Hepatocyte (in vitro differentiated cells): ENCODE data around the gene LONP1. TPM values are rescaled to one million over a fixed set of nuclear protein-coding genes. Genes with fewer than 3 reads are reported as not detected.

Source experiments
- DNase-seq: peaks from one replicate; pipeline ENCODE4 v3.0.0-alpha.2; 2016; ENCODE audit warnings: low spot score
- H2AFZ ChIP-seq: fragments of 200-600 bp; sonication (generic); 2 replicates; pipeline ENCODE4 v1.6.0; 2016; ENCODE audit warnings: antibody characterized with exemption, mild to moderate bottlenecking
- H3K27ac ChIP-seq: fragments of 200-600 bp; sonication (generic); 2 replicates; pipeline ENCODE4 v1.5.1; 2016; ENCODE audit warnings: mild to moderate bottlenecking
- H3K27me3 ChIP-seq: fragments of 200-600 bp; sonication (generic); 2 replicates; pipeline ENCODE4 v1.6.1; 2016
- H3K36me3 ChIP-seq: fragments of 200-600 bp; sonication (generic); replicated peaks from 2 replicates; pipeline ENCODE4 v1.5.1; 2016; ENCODE audit warnings: low read depth; ENCODE audit not compliant: insufficient read depth
- H3K4me1 ChIP-seq: fragments of 200-600 bp; sonication (generic); 2 replicates; pipeline ENCODE4 v1.5.1; 2016; ENCODE audit warnings: mild to moderate bottlenecking, moderate library complexity; ENCODE audit not compliant: insufficient read depth
- H3K4me2 ChIP-seq: fragments of 200-600 bp; sonication (generic); 2 replicates; pipeline ENCODE4 v1.6.0; 2016
- H3K4me3 ChIP-seq: fragments of 200-600 bp; sonication (generic); 2 replicates; pipeline ENCODE4 v1.5.1; 2016; ENCODE audit warnings: mild to moderate bottlenecking
- H3K79me2 ChIP-seq: fragments of 200-600 bp; sonication (generic); 2 replicates; pipeline ENCODE4 v1.6.0; 2017; ENCODE audit warnings: mild to moderate bottlenecking
- H3K9me2 ChIP-seq: fragments of 200-600 bp; sonication (generic); replicated peaks from 2 replicates; pipeline ENCODE4 v1.6.0; 2017; ENCODE audit warnings: mild to moderate bottlenecking; ENCODE audit not compliant: insufficient read depth
- H3K9me3 ChIP-seq: fragments of 200-600 bp; sonication (generic); 2 replicates; pipeline ENCODE4 v1.5.1; 2016; ENCODE audit warnings: low read depth, mild to moderate bottlenecking
- H4K20me1 ChIP-seq: fragments of 200-600 bp; sonication (generic); 2 replicates; pipeline ENCODE4 v1.6.0; 2016; ENCODE audit warnings: mild to moderate bottlenecking; ENCODE audit not compliant: insufficient read depth, poor library complexity, severe bottlenecking
- CTCF ChIP-seq: fragments of 200-600 bp; sonication (generic); IDR thresholded peaks from 2 replicates; pipeline ENCODE4 v1.5.1; 2016; ENCODE audit warnings: antibody characterized with exemption, mild to moderate bottlenecking; ENCODE audit not compliant: poor library complexity
- EZH2 ChIP-seq: fragments of 200-600 bp; sonication (generic); IDR thresholded peaks from 2 replicates; pipeline ENCODE4 v1.6.1; 2016; ENCODE audit warnings: antibody characterized with exemption, mild to moderate bottlenecking, borderline replicate concordance
- EZH2phosphoT487 ChIP-seq: fragments of 200-600 bp; sonication (generic); IDR thresholded peaks from one replicate; pipeline ENCODE4 v1.6.1; 2018; ENCODE audit warnings: antibody characterized with exemption, mild to moderate bottlenecking, low read depth, moderate library complexity; ENCODE audit not compliant: unreplicated experiment, severe bottlenecking
- WGBS: methylation state at CpG from one replicate; pipeline ENCODE4 v1.1.6; 2016; ENCODE audit warnings: low lambda C conversion rate; ENCODE audit errors: missing lambda C conversion rate; 5-methylcytosine and 5-hydroxymethylcytosine counted together
- polyA plus RNA-seq: library from polyadenylated mRNA; unstranded; fragments of >200 nt; fragmentation: Nextera tagmentation; extraction: Ambion mirVana; gene quantifications from 2 replicates; pipeline ENCODE4 v1.2.1, GENCODE V29; 2016
- total RNA-seq: library from RNA; depleted of rRNA; stranded (reverse); fragments of >200 nt; gene quantifications from 2 replicates; pipeline ENCODE4 v1.2.3, GENCODE V29; 2014

LONP1 gene
- total and polyA plus RNA-seq, 2 experiments from 2014 or later, result 63.0 to 79.2 TPM

- TF ChIP-seq CTCF, result peak; percentile 5
- no peak for TF ChIP-seq EZH2phosphoT487
- no peak for TF ChIP-seq EZH2
- DNase-seq, result no peak
- Histone ChIP-seq H3K4me1 (no peaks in the 10 kb centered on the region), H3K27ac (no peak overlapping the region), H3K27me3 (no peaks in the 10 kb centered on the region), H3K9me2 (no peaks in the 10 kb centered on the region), H3K4me2 (no peak overlapping the region), H3K4me3 (no peak overlapping the region), H3K79me2 (no peaks in the 10 kb centered on the region), H3K36me3 (no peaks in the 10 kb centered on the region), H4K20me1 (no peaks in the 10 kb centered on the region), H3K9me3 (no peaks in the 10 kb centered on the region), H2AFZ (no peak overlapping the region)
- 86% methylated on average over 10 of the region's 10 CpGs for WGBS
Observed at GRCh38 chr19:5665781-5666513, 54.0 kb downstream of the LONP1 start.

- Histone ChIP-seq H3K4me1 (no peaks in the 10 kb centered on the region), H3K27ac (no peak overlapping the region), H3K36me3 (no peaks in the 10 kb centered on the region), H3K79me2 (no peaks in the 10 kb centered on the region), H3K9me3 (no peaks in the 10 kb centered on the region), H3K9me2 (no peaks in the 10 kb centered on the region), H3K4me2 (no peak overlapping the region), H4K20me1 (no peaks in the 10 kb centered on the region), H2AFZ (no peak overlapping the region), H3K27me3 (no peaks in the 10 kb centered on the region), H3K4me3 (no peak overlapping the region)
- TF ChIP-seq EZH2phosphoT487 (no peak), CTCF (no peak), EZH2 (no peak)
- DNase-seq, result no peak
- WGBS, result 94% methylated on average over 2 of the region's 2 CpGs
Observed at GRCh38 chr19:5664515-5664914, 55.4 kb downstream of the LONP1 start.

GRCh38 chr19:5663904-5664303, 56.0 kb downstream of the LONP1 start:
- H3K4me1 ChIP-seq, result no peaks in the 10 kb centered on the region
- no peaks in the 10 kb centered on the region for H3K9me3 ChIP-seq
- H2AFZ ChIP-seq, result no peak overlapping the region
- H3K4me3 ChIP-seq, result no peak overlapping the region
- H3K79me2 ChIP-seq, result no peaks in the 10 kb centered on the region
- no peaks in the 10 kb centered on the region for H3K9me2 ChIP-seq
- no peaks in the 10 kb centered on the region for H4K20me1 ChIP-seq
- no peak overlapping the region for H3K27ac ChIP-seq
- WGBS, result 99% methylated on average over 17 of the region's 17 CpGs
- H3K36me3 ChIP-seq, result no peaks in the 10 kb centered on the region
- TF ChIP-seq CTCF, result no peak
- TF ChIP-seq EZH2, result no peak
- no peak for TF ChIP-seq EZH2phosphoT487
- H3K27me3 ChIP-seq, result no peaks in the 10 kb centered on the region
- no peak overlapping the region for H3K4me2 ChIP-seq
- no peak for DNase-seq
